Lung (tissue), 12 donors: ENCODE measurements around the gene FANCC. TPM values are rescaled to one million over a fixed set of nuclear protein-coding genes. Genes with fewer than 3 reads are reported as not detected.
A peak's percentile ranks its signal among the peaks of the same experiment; 100 is the strongest.

ENCODE experiments used
- ATAC-seq: fragments of 200-7000 bp; cut with Tn5 transposase; one replicate; pipeline ENCODE4 v1.9.1; 2020; ENCODE audit warnings: moderate number of reproducible peaks; ENCODE audit not compliant: insufficient read depth, low FRiP score
- DNase-seq, 3 donors: peaks; one replicate each; pipeline ENCODE4 v3.0.0-alpha.2; 2013 to 2017
- H3K27ac ChIP-seq, 2 donors: one replicate each; pipeline ENCODE4 v1.5.1; 2013; ENCODE audit warnings: mild to moderate bottlenecking in 2 of 2, moderate library complexity in 2 of 2, control low read depth in 1 of 2, inconsistent platforms in 1 of 2, low read depth in 1 of 2, low read length in 1 of 2
- H3K27me3 ChIP-seq, 3 donors: one replicate each; pipeline ENCODE4 v1.5.1; 2013; ENCODE audit warnings: low read length in 2 of 3; ENCODE audit not compliant: control insufficient read depth in 3 of 3, insufficient read depth in 3 of 3
- H3K36me3 ChIP-seq, 4 donors: one replicate each; pipeline ENCODE4 v1.5.1; 2013; ENCODE audit warnings: low read length in 4 of 4, mild to moderate bottlenecking in 1 of 4, moderate library complexity in 1 of 4; ENCODE audit not compliant: control insufficient read depth in 4 of 4, insufficient read depth in 4 of 4
- H3K4me1 ChIP-seq, 5 donors: one replicate each; pipeline ENCODE4 v1.5.1; 2013; ENCODE audit warnings: low read length in 5 of 5, mild to moderate bottlenecking in 2 of 5, moderate library complexity in 1 of 5; ENCODE audit not compliant: control insufficient read depth in 5 of 5, insufficient read depth in 5 of 5
- H3K4me3 ChIP-seq: one replicate; pipeline ENCODE4 v1.5.1; 2013; ENCODE audit warnings: mild to moderate bottlenecking, control low read depth, moderate library complexity
- H3K9ac ChIP-seq, 2 donors: one replicate each; pipeline ENCODE4 v1.5.1; 2013; ENCODE audit warnings: low read length in 2 of 2, control low read depth in 1 of 2; ENCODE audit not compliant: insufficient read depth in 1 of 2
- H3K9me3 ChIP-seq, 4 donors: one replicate each; pipeline ENCODE4 v1.5.1; 2013; ENCODE audit warnings: low read length in 3 of 4, mild to moderate bottlenecking in 1 of 4, moderate library complexity in 1 of 4; ENCODE audit not compliant: control insufficient read depth in 4 of 4, insufficient read depth in 3 of 4
- CTCF ChIP-seq: IDR thresholded peaks from 2 replicates; pipeline ENCODE4 v1.5.1; 2012; ENCODE audit warnings: mild to moderate bottlenecking; ENCODE audit errors: control extremely low read depth, extremely low read depth
- WGBS, 2 donors: extraction: QIAGEN DNeasy Blood & Tissue Kit; methylation state at CpG; one replicate each; pipeline ENCODE4 v1.1.7; 2013; 5-methylcytosine and 5-hydroxymethylcytosine counted together
- polyA plus RNA-seq, 2 donors: library from polyadenylated mRNA; stranded (reverse); fragments of 200-250 nt; gene quantifications; one replicate each; pipeline ENCODE4 v1.2.1, GENCODE V29; 2013
- total RNA-seq, 2 donors: library from RNA; depleted of rRNA in 1 of 2; stranded (reverse); fragments of >200 nt in 1 of 2; gene quantifications; one replicate each; pipeline ENCODE4 v1.2.1, GENCODE V29; 2014 to 2021
- donor health status: control.
- donor health status: control.
- donor health status: Bipolar disorder and iron deficiency.
- donor health status: healthy.
- donor health status: DM: yes; HTN: yes; CAD: no.

The FANCC gene
- total and polyA plus RNA-seq, 4 donors: 4.4 to 20.0 (median 8.7) TPM

DNA sequence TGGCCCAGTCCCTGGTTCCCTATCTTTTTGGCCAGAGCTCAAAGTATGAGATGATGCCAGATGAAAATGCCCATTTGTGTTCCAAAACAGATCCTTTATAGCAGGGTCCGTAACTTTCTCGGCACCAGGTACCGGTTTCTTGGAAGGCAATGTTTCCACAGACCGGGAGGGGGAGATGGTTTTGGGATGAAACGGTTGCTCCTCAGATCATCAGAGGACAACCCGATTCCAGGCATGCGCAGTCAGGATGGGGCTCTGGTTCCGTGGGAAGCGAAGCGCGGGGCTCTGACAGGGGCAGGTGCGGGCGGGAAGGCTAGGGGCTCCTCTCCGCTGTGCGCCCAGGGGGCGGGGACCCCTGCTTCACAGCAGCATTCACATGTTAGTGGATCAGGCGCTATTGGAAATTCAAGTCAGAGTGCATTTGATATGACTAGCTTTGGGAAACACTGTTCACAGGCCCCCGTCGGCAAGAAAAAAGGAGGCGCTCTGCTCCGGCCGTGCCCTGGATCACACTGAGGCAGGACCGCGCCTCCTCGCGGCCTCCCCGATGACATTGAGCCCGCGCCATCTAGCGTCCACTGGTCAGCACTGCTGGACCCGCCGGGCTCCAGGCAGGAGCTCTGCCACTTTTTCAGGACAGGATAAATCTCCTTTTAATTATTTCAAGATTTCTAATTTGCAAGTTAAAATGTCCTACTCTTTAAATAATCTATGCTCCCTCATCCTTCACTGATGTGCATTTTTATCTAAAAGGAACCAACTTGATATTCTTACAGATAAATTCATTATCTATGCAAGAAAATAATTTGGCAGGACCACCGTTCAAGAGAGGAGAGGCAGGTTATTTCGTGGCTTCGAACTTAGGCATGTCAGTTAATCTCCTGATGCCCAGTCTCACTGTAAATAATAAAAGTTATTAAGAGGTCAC, 190.0 kb downstream of the FANCC start:
- Histone ChIP-seq H3K27ac (no peak overlapping the region), H3K9ac (peak overlapping the region in 1 of 2 donors; percentile 74), H3K36me3 (no peaks in the 10 kb centered on the region), H3K4me1 (peaks cover 0 to 29% (median 3%) of the 10 kb centered on the region in 5 donors), H3K27me3 (no peaks in the 10 kb centered on the region), H3K4me3 (no peak overlapping the region), H3K9me3 (no peaks in the 10 kb centered on the region)
- TF ChIP-seq CTCF: peak; percentile 99
- peak; percentile 83 for ATAC-seq
- WGBS, 2 donors: 26 to 31% methylated on average over 35 of the region's 35 CpGs
- peak; percentile 88 to 90 (median 88) for DNase-seq

DNA sequence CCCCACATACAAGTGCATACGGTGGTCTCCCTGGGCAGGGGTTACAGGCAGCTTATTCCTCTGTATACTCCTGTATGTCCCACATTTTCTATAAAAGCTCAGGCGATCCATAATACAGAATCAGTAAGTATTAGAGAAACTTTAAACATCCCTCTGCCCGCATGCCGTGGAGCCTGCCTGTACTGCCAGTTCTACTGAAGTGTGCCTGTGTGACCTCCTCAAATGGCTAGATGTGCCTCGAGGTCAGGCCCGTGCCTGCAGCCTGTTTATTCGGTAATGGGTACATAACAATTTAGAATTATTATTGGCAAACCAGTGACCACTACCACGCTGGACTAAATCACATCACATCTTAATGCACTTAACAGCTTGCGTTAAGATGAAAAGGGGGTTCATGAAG, 190.8 kb downstream of the FANCC start:
- Histone ChIP-seq H3K27me3 (no peaks in the 10 kb centered on the region), H3K27ac (no peak overlapping the region), H3K9me3 (no peaks in the 10 kb centered on the region), H3K4me3 (no peak overlapping the region), H3K36me3 (no peaks in the 10 kb centered on the region), H3K9ac (no peak overlapping the region), H3K4me1 (peaks cover 0 to 29% (median 3%) of the 10 kb centered on the region in 5 donors)
- no peak for TF ChIP-seq CTCF
- no peak for ATAC-seq
- no peak for DNase-seq
- 87 to 92% methylated on average over 9 of the region's 9 CpGs for WGBS, 2 donors

DNA sequence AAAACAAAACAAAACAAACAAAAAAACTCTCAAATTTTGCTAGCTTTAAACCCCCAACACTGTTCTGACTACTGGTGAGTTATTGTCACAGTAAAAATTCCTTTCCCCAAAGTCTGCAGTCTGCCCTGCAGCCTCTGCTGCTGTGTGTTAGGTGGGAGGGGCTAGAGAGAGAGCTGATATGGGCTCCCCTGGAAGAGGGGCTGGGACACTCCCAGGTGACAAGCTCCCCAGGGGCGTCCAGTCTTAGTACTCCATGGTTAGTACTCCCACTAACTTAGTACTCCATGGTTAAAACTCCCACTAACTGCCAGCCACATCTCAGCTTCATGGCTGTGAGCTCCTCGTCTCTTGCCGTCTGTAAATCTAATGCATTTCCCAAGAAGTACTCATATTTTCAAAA, 191.9 kb downstream of the FANCC start:
- ATAC-seq (no peak), DNase-seq (no peak)
- no peak overlapping the region for H3K27ac ChIP-seq
- H3K4me3 ChIP-seq: no peak overlapping the region
- TF ChIP-seq CTCF: no peak
- no peaks in the 10 kb centered on the region for H3K27me3 ChIP-seq
- H3K4me1 ChIP-seq: peaks cover 0 to 24% (median 2%) of the 10 kb centered on the region in 5 donors
- 89 to 92% methylated on average over 3 of the region's 3 CpGs for WGBS, 2 donors
- H3K36me3 ChIP-seq: no peaks in the 10 kb centered on the region
- H3K9me3 ChIP-seq: no peaks in the 10 kb centered on the region
- no peak overlapping the region for H3K9ac ChIP-seq
